Fibroblast of lung (primary cell): Measurements from ENCODE around the gene FSHR. TPM values are rescaled to one million over a fixed set of nuclear protein-coding genes. Genes with fewer than 3 reads are reported as not detected.

Experiments
- DNase-seq, 2 donors: peaks; one replicate each; pipeline versions ENCODE4 v3.0.0 to v3.0.0-alpha.2; 2010; ENCODE audit warnings: low read depth in 2 of 2
- H2AFZ ChIP-seq: 2 replicates; pipeline ENCODE4 v1.5.1; 2012; ENCODE audit warnings: low read length, control low read depth, inconsistent platforms
- H3K27ac ChIP-seq: 2 replicates; pipeline ENCODE4 v1.5.1; 2011; ENCODE audit warnings: low read length, control low read depth; ENCODE audit not compliant: insufficient read depth
- H3K27me3 ChIP-seq: 2 replicates; pipeline ENCODE4 v1.5.1; 2011; ENCODE audit warnings: mild to moderate bottlenecking, low read length; ENCODE audit not compliant: control insufficient read depth, insufficient read depth
- H3K36me3 ChIP-seq: 2 replicates; pipeline ENCODE4 v1.5.1; 2011; ENCODE audit warnings: low read length; ENCODE audit not compliant: control insufficient read depth, insufficient read depth
- H3K4me1 ChIP-seq: 2 replicates; pipeline ENCODE4 v1.5.1; 2011; ENCODE audit warnings: low read length; ENCODE audit not compliant: control insufficient read depth, insufficient read depth; ENCODE audit errors: extremely low read depth
- H3K4me2 ChIP-seq: 2 replicates; pipeline ENCODE4 v1.5.1; 2011; ENCODE audit warnings: low read length, control low read depth; ENCODE audit not compliant: insufficient read depth; ENCODE audit errors: extremely low read depth
- H3K4me3 ChIP-seq, 4 experiments: fragments of 200-600 bp in 1 of 4; sonication (generic) in 1 of 4; replicated peaks in 1 of 4; 2 replicates each; pipeline ENCODE4 v1.5.1; 2011 to 2016; ENCODE audit warnings: low read length in 4 of 4, low read depth in 3 of 4, mild to moderate bottlenecking in 3 of 4, control low read depth in 2 of 4, inconsistent platforms in 1 of 4, mixed read lengths in 1 of 4; ENCODE audit not compliant: insufficient read depth in 1 of 4; ENCODE audit errors: control extremely low read depth in 1 of 4
- H3K79me2 ChIP-seq: 2 replicates; pipeline ENCODE4 v1.5.1; 2012; ENCODE audit warnings: mild to moderate bottlenecking, low read length, inconsistent platforms; ENCODE audit not compliant: control insufficient read depth, insufficient read depth
- H3K9ac ChIP-seq: 2 replicates; pipeline ENCODE4 v1.5.1; 2011; ENCODE audit warnings: mild to moderate bottlenecking, low read length, control low read depth; ENCODE audit not compliant: insufficient read depth
- H3K9me3 ChIP-seq: 2 replicates; pipeline ENCODE4 v1.5.1; 2012; ENCODE audit warnings: low read depth, low read length; ENCODE audit not compliant: control insufficient read depth, insufficient read depth
- H4K20me1 ChIP-seq: 2 replicates; pipeline ENCODE4 v1.5.1; 2011; ENCODE audit warnings: low read length; ENCODE audit not compliant: control insufficient read depth, insufficient read depth; ENCODE audit errors: extremely low read depth
- CTCF ChIP-seq, 2 donors: IDR thresholded peaks in 1 of 2; conservative IDR thresholded peaks in 1 of 2; 1 replicate in 1 of 2; 2 replicates in 1 of 2; pipeline ENCODE4 v1.5.1; 2011 to 2012; ENCODE audit warnings: low read length in 2 of 2, control low read depth in 1 of 2, inconsistent platforms in 1 of 2, low read depth in 1 of 2, mild to moderate bottlenecking in 1 of 2
- EZH2 ChIP-seq: IDR thresholded peaks from 2 replicates; pipeline ENCODE4 v1.5.1; 2012; ENCODE audit warnings: low read length, control low read depth, mild to moderate bottlenecking; ENCODE audit errors: missing control alignments
- polyA plus RNA-seq, 2 donors: library from polyadenylated mRNA; depleted of rRNA in 1 of 2; stranded (reverse) in 1 of 2; unstranded in 1 of 2; fragments of >200 nt; gene quantifications; 2 replicates each; pipeline ENCODE4 v1.2.1, GENCODE V29; 2011 to 2012; ENCODE audit warnings: missing spikeins in 1 of 2
- total RNA-seq: library from RNA; depleted of rRNA; stranded (reverse); fragments of >200 nt; gene quantifications from 2 replicates; pipeline ENCODE4 v1.2.1, GENCODE V29; 2014

FSHR gene
- total and polyA plus RNA-seq, 2 donors (not counting 1 experiment from before 2014, with no cell fraction given): not detected

- H3K4me2 ChIP-seq: no peak overlapping the region
- no peaks in the 10 kb centered on the region for H3K36me3 ChIP-seq
- no peaks in the 10 kb centered on the region for H3K27me3 ChIP-seq
- H3K9me3 ChIP-seq: no peaks in the 10 kb centered on the region
- H3K4me3 ChIP-seq: no peak overlapping the region
- no peaks in the 10 kb centered on the region for H3K79me2 ChIP-seq
- H3K4me1 ChIP-seq: no peaks in the 10 kb centered on the region
- no peak for DNase-seq
- no peak for TF ChIP-seq EZH2
- TF ChIP-seq CTCF (conservative IDR thresholded peaks at IDR 0.05 in 1 of 2, IDR thresholded peaks at IDR 0.05 in 1 of 2; ENCODE audit: low read depth in 1 of 2, low read length in 2 of 2): no peak
- H3K27ac ChIP-seq: no peak overlapping the region
- no peak overlapping the region for H2AFZ ChIP-seq
- no peak overlapping the region for H3K9ac ChIP-seq
- no peaks in the 10 kb centered on the region for H4K20me1 ChIP-seq
Measured at GRCh38 chr2:48998449-48998848, 155.9 kb downstream of the FSHR start.

GRCh38 chr2:48993576-48993975 is 160.7 kb downstream of the FSHR start:
- no peak for TF ChIP-seq EZH2
- TF ChIP-seq CTCF (conservative IDR thresholded peaks at IDR 0.05 in 1 of 2, IDR thresholded peaks at IDR 0.05 in 1 of 2; ENCODE audit: low read depth in 1 of 2, low read length in 2 of 2): no peak
- no peak overlapping the region for H2AFZ ChIP-seq

GRCh38 chr2:48991415-48992131 is 162.7 kb downstream of the FSHR start:
- Histone ChIP-seq H3K27me3 (no peaks in the 10 kb centered on the region), H3K4me2 (no peak overlapping the region), H3K9ac (no peak overlapping the region), H3K4me1 (no peaks in the 10 kb centered on the region), H3K79me2 (no peaks in the 10 kb centered on the region), H2AFZ (no peak overlapping the region), H3K36me3 (no peaks in the 10 kb centered on the region), H3K4me3 (no peak overlapping the region), H3K9me3 (no peaks in the 10 kb centered on the region), H3K27ac (no peak overlapping the region), H4K20me1 (no peaks in the 10 kb centered on the region)
- DNase-seq: no peak
- TF ChIP-seq CTCF (conservative IDR thresholded peaks at IDR 0.05 in 1 of 2, IDR thresholded peaks at IDR 0.05 in 1 of 2; ENCODE audit: low read depth in 1 of 2, low read length in 2 of 2) (no peak), EZH2 (no peak)

More at GRCh38 chr2:48993576-48993975, 160.7 kb downstream of the FSHR start:
- no peaks in the 10 kb centered on the region for H3K27me3 ChIP-seq
- no peak overlapping the region for H3K4me3 ChIP-seq
- no peaks in the 10 kb centered on the region for H3K79me2 ChIP-seq
- H3K27ac ChIP-seq: no peak overlapping the region
- H4K20me1 ChIP-seq: no peaks in the 10 kb centered on the region
- no peaks in the 10 kb centered on the region for H3K36me3 ChIP-seq
- DNase-seq: no peak
- H3K9me3 ChIP-seq: no peaks in the 10 kb centered on the region
- H3K4me2 ChIP-seq: no peak overlapping the region
- no peaks in the 10 kb centered on the region for H3K4me1 ChIP-seq
- no peak overlapping the region for H3K9ac ChIP-seq
